Keratinocyte (primary cell): ENCODE data around the gene MCTP2. TPM values are rescaled to one million over a fixed set of nuclear protein-coding genes. Genes with fewer than 3 reads are reported as not detected.
"Not testable (repeated sequence)": the region's sequence is repeated elsewhere in the genome, so short reads cannot be mapped to it uniquely, and the experiment has no call there.

Experiments used
- DNase-seq: peaks from one replicate; pipeline ENCODE4 v3.0.0-alpha.2; 2011; ENCODE audit warnings: low read depth, missing footprints, low spot score
- FAIRE-seq: peaks from 2 replicates; lab custom pipeline; 2011; peaks lifted over from hg19 to GRCh38; lab: Jason Lieb, UNC
- H2AFZ ChIP-seq: 2 replicates; pipeline ENCODE4 v1.6.0; 2012; ENCODE audit warnings: low read length, control low read depth, inconsistent platforms; ENCODE audit not compliant: control insufficient read depth
- H3K27ac ChIP-seq: 2 replicates; pipeline ENCODE4 v1.5.1; 2011; ENCODE audit warnings: low read length; ENCODE audit not compliant: control insufficient read depth, insufficient read depth
- H3K27me3 ChIP-seq: 3 replicates; pipeline ENCODE4 v1.6.0; 2011; ENCODE audit warnings: low read length; ENCODE audit not compliant: control insufficient read depth, insufficient read depth; ENCODE audit errors: extremely low read depth
- H3K36me3 ChIP-seq, 2 experiments: 2 replicates in 1 of 2; 3 replicates in 1 of 2; pipeline ENCODE4 v1.5.1; 2011; ENCODE audit warnings: low read length in 2 of 2, mild to moderate bottlenecking in 1 of 2; ENCODE audit not compliant: control insufficient read depth in 2 of 2, insufficient read depth in 2 of 2; ENCODE audit errors: extremely low read depth in 1 of 2
- H3K4me1 ChIP-seq: 3 replicates; pipeline ENCODE4 v1.5.1; 2011; ENCODE audit warnings: low read length; ENCODE audit not compliant: control insufficient read depth, insufficient read depth; ENCODE audit errors: extremely low read depth
- H3K4me2 ChIP-seq: 3 replicates; pipeline ENCODE4 v1.6.0; 2011; ENCODE audit warnings: low read depth, low read length; ENCODE audit not compliant: control insufficient read depth, insufficient read depth; ENCODE audit errors: extremely low read depth
- H3K4me3 ChIP-seq, 3 experiments: fragments of 200-600 bp in 1 of 3; sonication (generic) in 1 of 3; 2 replicates in 2 of 3; 3 replicates in 1 of 3; pipeline ENCODE4 v1.5.1; 2011 to 2016; ENCODE audit warnings: low read length in 3 of 3, mild to moderate bottlenecking in 3 of 3, control low read depth in 2 of 3, inconsistent platforms in 1 of 3, low read depth in 1 of 3, mixed read lengths in 1 of 3, mixed run types in 1 of 3, moderate library complexity in 1 of 3; ENCODE audit not compliant: control insufficient read depth in 2 of 3, insufficient read depth in 2 of 3; ENCODE audit errors: extremely low read depth in 1 of 3
- H3K79me2 ChIP-seq: 2 replicates; pipeline ENCODE4 v1.6.0; 2012; ENCODE audit warnings: low read length; ENCODE audit not compliant: control insufficient read depth, insufficient read depth
- H3K9ac ChIP-seq: 3 replicates; pipeline ENCODE4 v1.6.0; 2011; ENCODE audit warnings: low read length; ENCODE audit not compliant: control insufficient read depth, insufficient read depth; ENCODE audit errors: extremely low read depth
- H3K9me1 ChIP-seq: 3 replicates; pipeline ENCODE4 v1.6.0; 2011; ENCODE audit warnings: low read length; ENCODE audit not compliant: control insufficient read depth, insufficient read depth; ENCODE audit errors: extremely low read depth
- H3K9me3 ChIP-seq: 2 replicates; pipeline ENCODE4 v1.5.1; 2012; ENCODE audit warnings: low read depth, low read length; ENCODE audit not compliant: control insufficient read depth
- H4K20me1 ChIP-seq: 3 replicates; pipeline ENCODE4 v1.6.0; 2011; ENCODE audit warnings: low read length; ENCODE audit not compliant: control insufficient read depth, insufficient read depth; ENCODE audit errors: extremely low read depth
- EZH2 ChIP-seq: IDR thresholded peaks from one replicate; pipeline ENCODE4 v1.6.1; 2012; ENCODE audit warnings: inconsistent platforms, mild to moderate bottlenecking, low read length, moderate library complexity
- dilution Hi-C: fragments of 300-500 bp; cut with MboI; formaldehyde crosslinking; loops from one replicate; pipeline ENCODE4 v1.7.0; 2020; ENCODE audit warnings: low sequenced_read_pairs; ENCODE audit not compliant: extremely low pct_ligation_motif_present
- polyA plus RNA-seq, 5 experiments: library from polyadenylated mRNA; depleted of rRNA in 3 of 5; stranded (reverse) in 3 of 5; stranded (forward) in 1 of 5; unstranded in 1 of 5; fragments of >200 nt; gene quantifications; 1 replicate in 1 of 5; 2 replicates in 3 of 5; 3 replicates in 1 of 5; pipeline versions ENCODE4 v1.2.1 to v1.2.3, GENCODE V29; 2011 to 2012; ENCODE audit warnings: missing spikeins in 2 of 5, low read depth in 1 of 5, low replicate concordance in 1 of 5
- TF ChIP-seq, protein P1 (sequence below), 3 experiments: IDR thresholded peaks in 1 of 3; conservative IDR thresholded peaks in 1 of 3; optimal IDR thresholded peaks in 1 of 3; 2 replicates in 2 of 3; 3 replicates in 1 of 3; pipeline versions ENCODE3 to v1.5.1; 2011; ENCODE audit warnings: low read length in 3 of 3, mild to moderate bottlenecking in 3 of 3, moderate library complexity in 2 of 3, control low read depth in 1 of 3, inconsistent platforms in 1 of 3; ENCODE audit not compliant: insufficient read depth in 2 of 3; ENCODE audit errors: extremely low read depth in 1 of 3

Gene MCTP2
- polyA plus RNA-seq, 1 donor (not counting 4 experiments of a cell fraction or from before 2014, with no cell fraction given): 22.0 TPM

GRCh38 chr15:94242257-94242656, 10.9 kb downstream of the MCTP2 start:
- FAIRE-seq (no peak), DNase-seq (no peak)
- TF ChIP-seq, protein P1, sequence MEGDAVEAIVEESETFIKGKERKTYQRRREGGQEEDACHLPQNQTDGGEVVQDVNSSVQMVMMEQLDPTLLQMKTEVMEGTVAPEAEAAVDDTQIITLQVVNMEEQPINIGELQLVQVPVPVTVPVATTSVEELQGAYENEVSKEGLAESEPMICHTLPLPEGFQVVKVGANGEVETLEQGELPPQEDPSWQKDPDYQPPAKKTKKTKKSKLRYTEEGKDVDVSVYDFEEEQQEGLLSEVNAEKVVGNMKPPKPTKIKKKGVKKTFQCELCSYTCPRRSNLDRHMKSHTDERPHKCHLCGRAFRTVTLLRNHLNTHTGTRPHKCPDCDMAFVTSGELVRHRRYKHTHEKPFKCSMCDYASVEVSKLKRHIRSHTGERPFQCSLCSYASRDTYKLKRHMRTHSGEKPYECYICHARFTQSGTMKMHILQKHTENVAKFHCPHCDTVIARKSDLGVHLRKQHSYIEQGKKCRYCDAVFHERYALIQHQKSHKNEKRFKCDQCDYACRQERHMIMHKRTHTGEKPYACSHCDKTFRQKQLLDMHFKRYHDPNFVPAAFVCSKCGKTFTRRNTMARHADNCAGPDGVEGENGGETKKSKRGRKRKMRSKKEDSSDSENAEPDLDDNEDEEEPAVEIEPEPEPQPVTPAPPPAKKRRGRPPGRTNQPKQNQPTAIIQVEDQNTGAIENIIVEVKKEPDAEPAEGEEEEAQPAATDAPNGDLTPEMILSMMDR (optimal IDR thresholded peaks at IDR 0.05 in 1 of 3, IDR thresholded peaks at IDR 0.05 in 1 of 3, conservative IDR thresholded peaks at IDR 0.05 in 1 of 3; ENCODE audit: extremely low read depth in 1 of 3, insufficient read depth in 2 of 3, low read length in 3 of 3): no peak
- no peak for TF ChIP-seq EZH2
- Histone ChIP-seq H3K4me2 (no peak overlapping the region), H4K20me1 (no peaks in the 10 kb centered on the region), H3K9me1 (no peaks in the 10 kb centered on the region), H3K36me3 (no peaks in the 10 kb centered on the region), H3K9me3 (peaks cover 2% of the 10 kb centered on the region), H3K79me2 (peaks cover 56% of the 10 kb centered on the region), H2AFZ (no peak overlapping the region), H3K4me1 (peaks cover 34% of the 10 kb centered on the region), H3K4me3 (no peak overlapping the region), H3K27me3 (no peaks in the 10 kb centered on the region), H3K9ac (no peak overlapping the region), H3K27ac (no peak overlapping the region)
- dilution Hi-C loops: no loop called here

DNA sequence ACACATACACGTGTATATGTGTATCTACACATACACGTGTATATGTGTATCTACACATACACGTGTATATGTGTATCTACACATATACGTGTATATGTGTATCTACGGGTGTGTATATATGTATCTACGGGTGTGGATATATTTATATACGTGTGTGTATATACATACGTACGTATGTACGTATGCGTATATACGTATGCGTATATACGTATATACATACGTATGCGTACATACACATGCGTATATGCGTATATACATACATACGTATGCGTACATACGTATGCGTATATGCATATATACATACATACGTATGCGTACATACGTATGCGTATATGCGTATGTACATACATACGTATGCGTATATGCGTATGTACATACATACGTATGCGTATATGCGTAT, 11.6 kb downstream of the MCTP2 start:
- peaks cover 59% of the 10 kb centered on the region for H3K79me2 ChIP-seq
- H3K27ac ChIP-seq, dilution Hi-C loops, H3K27me3 ChIP-seq, H4K20me1 ChIP-seq, DNase-seq, H3K4me3 ChIP-seq, H3K9ac ChIP-seq, FAIRE-seq, H3K9me1 ChIP-seq, H3K4me2 ChIP-seq, H3K36me3 ChIP-seq, H3K9me3 ChIP-seq, H2AFZ ChIP-seq: not testable (repeated sequence)
- peaks cover 28% of the 10 kb centered on the region for H3K4me1 ChIP-seq

GRCh38 chr15:94243418-94243817, 12.1 kb downstream of the MCTP2 start:
- Histone ChIP-seq H2AFZ (no peak overlapping the region), H3K79me2 (peaks cover 61% of the 10 kb centered on the region), H4K20me1 (no peaks in the 10 kb centered on the region), H3K9me3 (peaks cover 2% of the 10 kb centered on the region), H3K27ac (no peak overlapping the region), H3K4me2 (no peak overlapping the region), H3K36me3 (no peaks in the 10 kb centered on the region), H3K9ac (no peak overlapping the region), H3K4me1 (peaks cover 25% of the 10 kb centered on the region), H3K27me3 (no peaks in the 10 kb centered on the region), H3K9me1 (no peaks in the 10 kb centered on the region), H3K4me3 (no peak overlapping the region)
- FAIRE-seq (no peak), DNase-seq (no peak)
- dilution Hi-C loops: no loop called here
- TF ChIP-seq, protein P1 (optimal IDR thresholded peaks at IDR 0.05 in 1 of 3, IDR thresholded peaks at IDR 0.05 in 1 of 3, conservative IDR thresholded peaks at IDR 0.05 in 1 of 3; ENCODE audit: extremely low read depth in 1 of 3, insufficient read depth in 2 of 3, low read length in 3 of 3): no peak
- no peak for TF ChIP-seq EZH2
